NCI-H774 (cell line): Measurements from ENCODE around the gene DLGAP4.
"Not testable (repeated sequence)": the region's sequence is repeated elsewhere in the genome, so short reads cannot be mapped to it uniquely, and the experiment has no call there.

Experiments
- DNase-seq: peaks from one replicate; lab custom pipeline; 2025; lab: John Stamatoyannopoulos, UW

DLGAP4 gene

DNA sequence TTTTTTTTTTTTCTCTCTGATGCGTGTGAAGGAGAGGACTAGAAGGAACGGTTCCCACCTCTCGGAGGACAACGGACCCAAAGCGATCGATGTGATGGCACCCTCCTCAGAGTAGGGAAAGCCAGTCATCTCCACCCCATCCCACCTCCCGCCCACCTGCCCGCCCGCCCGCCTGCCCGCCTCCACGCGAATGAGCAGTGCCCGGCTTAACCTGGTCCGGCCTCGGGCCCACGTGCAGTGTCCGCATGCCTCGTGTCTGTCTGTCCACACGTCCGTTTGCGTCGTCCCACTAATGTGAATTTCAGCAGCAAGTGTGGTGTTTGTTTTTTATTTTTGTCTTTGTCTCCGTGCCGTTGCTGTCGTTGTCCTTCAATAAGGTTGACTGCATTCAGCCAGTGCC lies 193.1 kb downstream of the DLGAP4 start:
- DNase-seq: no peak

DNA sequence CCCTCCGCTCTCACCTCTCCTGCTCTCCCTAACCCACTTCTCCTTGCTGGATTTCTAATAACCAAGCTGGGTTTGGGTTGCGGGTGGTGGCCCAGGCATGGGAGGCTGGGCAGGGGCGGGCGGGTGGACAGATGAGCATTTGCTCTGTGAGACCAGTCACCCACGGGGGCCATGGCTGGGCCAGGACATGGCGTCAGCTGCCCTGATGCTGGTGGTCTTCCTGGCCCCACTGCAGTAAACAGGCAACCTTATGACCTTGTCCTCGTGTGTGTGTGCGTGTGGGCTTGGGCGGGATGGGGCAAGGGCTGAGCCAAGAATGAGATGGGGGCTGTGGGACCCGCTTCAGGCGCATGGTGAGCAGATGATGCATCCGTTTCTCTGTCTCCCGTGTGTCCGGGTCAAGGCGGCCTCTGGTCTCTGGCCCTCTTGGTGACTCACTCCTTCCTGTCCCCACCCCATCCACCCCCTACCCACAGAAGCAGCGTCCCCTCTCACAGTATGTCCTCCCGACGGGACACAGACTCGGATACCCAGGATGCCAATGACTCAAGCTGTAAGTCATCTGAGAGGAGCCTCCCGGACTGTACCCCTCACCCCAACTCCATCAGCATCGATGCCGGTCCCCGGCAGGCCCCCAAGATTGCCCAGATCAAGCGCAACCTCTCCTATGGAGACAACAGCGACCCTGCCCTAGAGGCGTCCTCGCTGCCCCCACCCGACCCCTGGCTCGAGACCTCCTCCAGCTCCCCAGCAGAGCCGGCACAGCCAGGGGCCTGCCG lies 193.8 kb downstream of the DLGAP4 start:
- DNase-seq: no peak

DNA sequence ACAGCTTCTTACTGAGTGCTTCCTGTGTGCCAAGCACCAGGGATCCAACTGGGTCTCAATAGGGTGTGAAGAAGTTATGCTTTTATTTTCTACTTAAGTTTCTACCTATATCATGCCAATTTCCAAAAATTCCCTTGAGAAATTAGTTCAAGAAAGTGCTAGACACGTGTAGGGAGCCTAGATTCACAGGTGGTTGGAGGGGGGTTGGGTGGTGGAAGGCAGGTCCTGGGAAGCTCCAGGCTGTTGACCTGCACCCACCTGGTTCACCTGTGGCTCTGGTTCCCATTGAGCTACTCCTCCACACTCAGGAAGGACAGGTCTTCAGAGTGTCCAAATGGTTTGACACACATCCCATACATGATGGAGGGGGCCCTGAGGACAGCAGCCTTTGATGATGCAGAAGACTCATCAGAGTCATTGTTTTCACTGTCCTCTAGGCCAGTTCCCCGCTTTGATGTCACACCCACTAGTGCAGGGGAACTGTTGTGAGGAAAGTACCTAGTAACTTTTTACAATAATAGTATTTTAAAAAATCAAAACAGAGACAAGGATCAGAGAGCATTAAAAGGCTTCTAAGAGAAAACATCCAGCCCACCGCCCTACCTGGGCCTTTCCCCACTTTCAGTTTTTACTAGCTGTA lies 195.3 kb downstream of the DLGAP4 start:
- DNase-seq: no peak

DNA sequence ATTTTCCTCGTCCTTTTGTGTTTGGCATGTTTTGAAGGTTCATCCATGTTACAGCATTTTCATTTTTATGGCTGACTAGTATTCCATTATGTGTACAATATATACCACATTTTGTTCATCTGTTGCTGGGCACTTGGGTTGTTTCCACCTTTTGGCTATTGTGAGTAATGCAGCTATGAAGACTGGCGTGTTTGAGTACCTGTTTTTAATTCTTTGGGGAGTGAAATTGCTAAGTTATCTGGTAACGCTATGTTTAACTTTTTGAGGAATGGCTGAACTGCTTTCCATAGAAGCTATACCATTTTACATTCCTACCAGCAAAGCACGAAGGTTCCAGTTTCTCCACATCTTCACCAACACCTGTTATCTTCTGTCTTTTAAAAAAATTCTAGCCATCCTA lies 198.2 kb downstream of the DLGAP4 start:
- no peak for DNase-seq

DNA sequence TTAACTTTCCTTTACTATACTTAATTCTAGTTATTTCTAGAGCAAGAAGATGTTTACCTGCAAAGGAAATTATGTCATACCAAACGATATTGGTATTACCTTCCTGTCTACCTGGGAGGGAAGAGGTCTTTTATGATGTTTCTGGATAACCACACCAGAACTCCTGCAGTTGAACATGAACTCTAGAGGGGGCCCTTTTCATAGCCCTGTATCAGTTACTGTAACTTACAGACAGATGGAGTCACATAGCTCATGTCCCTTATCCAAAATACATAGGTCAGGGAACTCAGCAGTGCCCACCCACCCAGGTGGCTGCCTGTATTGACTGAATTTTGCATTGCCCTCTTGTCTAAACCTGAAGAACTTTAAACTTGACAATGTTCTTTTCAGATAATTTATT lies 200.1 kb downstream of the DLGAP4 start:
- DNase-seq: no peak

DNA sequence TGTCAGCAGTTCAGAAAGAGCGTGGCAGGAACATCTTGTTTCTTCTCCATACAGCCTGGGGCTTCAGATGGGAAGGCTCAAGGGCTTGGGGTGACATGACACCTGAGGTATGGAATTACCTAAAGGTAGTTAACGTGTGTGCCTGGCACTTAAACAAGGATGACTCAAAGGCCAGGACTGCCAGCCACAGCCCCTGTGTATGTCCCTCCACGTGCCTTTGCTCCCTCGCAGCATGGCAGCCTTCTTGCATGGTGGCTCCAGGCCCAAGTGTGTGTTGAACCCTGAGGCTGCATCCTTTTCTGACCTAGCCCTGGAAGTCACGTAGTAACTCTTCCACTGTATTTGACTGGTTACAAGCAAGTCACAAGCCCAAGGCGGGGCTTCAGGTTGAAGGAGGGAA lies 201.6 kb downstream of the DLGAP4 start:
- DNase-seq: no peak

DNA sequence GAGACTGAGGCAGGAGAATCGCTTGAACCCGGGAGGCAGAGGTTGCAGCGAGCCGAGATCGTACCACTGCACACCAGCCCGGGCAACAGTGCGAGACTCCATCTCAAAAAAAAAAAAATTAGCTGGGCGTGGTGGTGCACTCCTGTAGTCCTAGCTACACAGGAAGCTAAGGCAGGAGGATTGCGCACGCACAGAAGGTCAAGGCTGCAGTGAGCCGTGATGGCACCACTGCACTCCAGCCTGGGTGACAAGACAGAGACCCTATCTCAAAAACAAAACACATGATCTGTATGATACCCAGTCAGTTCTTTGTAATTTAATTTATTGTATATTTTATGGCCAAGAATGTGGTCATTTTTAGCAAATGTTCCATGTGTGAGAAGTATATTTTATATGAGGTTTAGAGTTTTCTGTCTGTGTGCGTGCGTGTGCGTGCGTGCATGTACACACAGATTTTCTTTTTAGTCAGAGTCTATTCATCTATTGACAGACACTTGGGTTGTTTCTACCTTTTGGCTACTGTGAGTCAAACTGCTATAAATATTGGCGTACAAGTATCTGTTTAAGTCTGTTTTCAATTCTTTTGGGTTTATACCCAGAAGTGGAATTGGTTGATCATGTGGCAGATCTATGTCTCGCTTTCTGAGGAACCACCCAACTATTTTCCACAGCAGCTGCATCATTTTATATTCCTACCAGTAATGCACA lies 213.0 kb downstream of the DLGAP4 start:
- no peak for DNase-seq

DNA sequence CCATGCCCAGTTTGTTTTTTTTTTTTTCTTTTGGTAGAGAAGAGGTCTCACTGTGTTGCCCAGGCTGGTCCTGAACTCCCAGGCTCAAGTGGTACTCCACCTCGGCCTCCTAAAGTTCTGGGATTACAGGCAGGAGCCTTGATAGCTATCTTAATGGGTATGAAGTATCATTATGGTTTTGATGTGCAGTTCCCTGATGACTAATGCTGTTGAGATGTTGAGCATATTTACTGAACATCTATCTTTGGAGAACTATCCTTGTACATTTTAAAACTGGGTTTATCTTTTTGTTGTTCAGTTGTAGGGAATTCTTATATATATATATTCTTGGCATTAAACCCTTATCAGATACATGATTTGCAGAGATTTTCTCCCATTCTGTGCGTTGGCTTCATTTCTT lies 213.8 kb downstream of the DLGAP4 start:
- DNase-seq: no peak

DNA sequence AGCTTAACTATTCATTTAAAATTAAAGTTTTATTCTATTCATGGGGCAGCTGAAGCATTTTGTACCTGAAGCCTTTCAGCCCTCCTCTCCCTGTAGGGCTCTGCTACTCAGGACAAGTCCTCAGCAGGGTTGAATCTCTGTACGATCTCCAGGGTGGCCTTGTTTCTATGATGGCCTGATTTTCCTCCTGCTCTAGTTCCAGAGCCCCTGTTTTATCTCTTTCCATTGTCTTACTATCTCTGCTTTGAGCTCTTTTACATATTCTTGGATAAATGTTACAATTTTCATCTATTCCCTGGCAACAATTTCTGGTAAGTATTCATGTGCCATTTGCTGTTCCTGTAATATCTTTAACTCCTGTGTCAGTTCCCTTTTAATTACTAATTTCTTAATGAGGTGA lies 215.4 kb downstream of the DLGAP4 start:
- DNase-seq: no peak

DNA sequence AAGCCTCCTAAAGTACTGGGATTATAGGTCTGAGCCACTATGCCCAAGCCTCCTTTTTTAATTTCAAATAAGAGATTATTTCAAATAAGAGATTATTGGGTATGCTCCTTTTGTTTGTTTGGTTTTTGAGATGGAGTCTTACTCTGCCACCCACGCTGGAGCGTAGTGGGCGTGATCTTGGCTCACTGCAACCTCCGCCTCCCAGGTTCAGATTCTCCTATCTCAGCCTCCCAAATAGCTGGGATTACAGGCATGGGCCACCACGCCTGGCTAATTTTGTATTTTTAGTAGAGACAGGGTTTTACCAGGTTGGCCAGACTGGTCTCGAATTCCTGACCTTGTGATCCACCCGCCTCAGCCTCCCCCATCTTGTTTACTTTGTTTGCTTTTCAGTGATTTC lies 216.3 kb downstream of the DLGAP4 start:
- DNase-seq: not testable (repeated sequence)

DNA sequence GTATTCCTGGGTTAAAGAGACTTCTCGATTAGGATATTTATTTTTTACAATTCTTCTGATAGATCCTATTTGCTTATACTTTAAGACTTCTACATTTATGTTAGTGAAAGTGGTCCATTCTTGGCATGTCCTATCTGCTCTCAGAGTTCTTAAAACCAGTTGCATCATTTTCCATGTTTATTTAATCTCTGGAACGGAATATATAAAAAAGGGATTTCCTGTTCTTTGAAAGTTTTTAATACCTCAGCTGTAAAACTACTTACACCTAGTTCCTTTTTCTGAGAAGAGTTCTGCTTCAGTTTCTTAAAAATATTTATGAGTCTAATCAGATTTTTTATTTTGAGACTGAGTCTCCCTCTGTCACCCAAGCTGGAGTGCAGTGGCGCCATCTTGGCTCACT lies 217.2 kb downstream of the DLGAP4 start:
- DNase-seq: no peak

DNA sequence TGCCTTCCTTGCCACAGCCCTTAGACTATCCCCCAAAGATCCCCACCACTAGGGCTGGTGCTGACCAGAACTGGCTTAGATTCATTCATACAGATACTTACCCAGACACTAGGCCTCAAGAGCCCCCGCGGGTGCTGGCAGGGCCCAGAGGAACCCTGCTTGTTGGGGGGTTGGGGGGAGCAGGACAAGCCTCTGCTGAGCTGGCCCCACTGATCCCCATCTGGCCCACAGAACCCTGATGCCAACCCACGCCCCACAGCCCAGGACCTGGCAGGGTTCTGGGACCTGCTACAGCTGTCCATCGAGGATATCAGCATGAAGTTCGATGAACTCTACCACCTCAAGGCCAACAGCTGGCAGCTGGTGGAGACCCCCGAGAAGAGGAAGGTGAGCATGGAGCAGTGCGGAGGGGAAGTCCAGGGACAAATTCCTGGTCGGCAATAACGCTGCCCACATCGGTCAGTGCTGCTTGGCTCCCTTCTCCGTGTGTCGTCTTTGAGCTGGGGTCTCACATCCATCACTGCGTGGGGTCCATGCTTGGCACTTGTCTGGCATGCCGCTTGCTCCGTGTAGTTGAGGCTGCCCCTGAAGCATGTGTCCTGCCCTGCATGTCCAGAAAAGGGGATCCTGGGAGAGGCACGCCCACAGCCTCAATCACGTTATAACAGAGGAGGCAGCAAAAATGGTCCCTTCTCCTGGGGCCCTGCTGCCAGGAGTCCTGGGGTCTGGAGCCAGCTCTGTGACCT lies 219.7 kb downstream of the DLGAP4 start:
- DNase-seq: no peak

DNA sequence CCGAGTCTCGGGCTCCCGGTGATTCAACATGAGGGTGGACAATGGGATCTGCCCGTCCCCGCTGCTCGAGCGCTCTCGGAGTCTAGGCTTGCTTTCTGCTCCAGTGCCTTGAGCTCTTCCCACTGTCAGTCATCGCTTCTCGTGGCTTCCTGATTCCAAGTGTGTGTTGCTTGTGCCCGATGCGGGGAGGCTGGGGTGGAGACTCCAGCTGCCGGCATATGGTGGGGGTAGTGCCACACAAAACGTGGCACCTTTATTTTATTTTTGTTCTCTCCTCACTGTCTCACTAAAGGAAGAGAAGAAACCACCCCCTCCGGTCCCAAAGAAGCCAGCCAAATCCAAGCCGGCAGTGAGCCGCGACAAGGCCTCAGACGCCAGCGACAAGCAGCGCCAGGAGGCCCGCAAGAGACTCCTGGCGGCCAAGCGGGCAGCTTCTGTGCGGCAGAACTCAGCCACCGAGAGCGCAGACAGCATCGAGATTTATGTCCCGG lies 220.4 kb downstream of the DLGAP4 start:
- DNase-seq: no peak

DNA sequence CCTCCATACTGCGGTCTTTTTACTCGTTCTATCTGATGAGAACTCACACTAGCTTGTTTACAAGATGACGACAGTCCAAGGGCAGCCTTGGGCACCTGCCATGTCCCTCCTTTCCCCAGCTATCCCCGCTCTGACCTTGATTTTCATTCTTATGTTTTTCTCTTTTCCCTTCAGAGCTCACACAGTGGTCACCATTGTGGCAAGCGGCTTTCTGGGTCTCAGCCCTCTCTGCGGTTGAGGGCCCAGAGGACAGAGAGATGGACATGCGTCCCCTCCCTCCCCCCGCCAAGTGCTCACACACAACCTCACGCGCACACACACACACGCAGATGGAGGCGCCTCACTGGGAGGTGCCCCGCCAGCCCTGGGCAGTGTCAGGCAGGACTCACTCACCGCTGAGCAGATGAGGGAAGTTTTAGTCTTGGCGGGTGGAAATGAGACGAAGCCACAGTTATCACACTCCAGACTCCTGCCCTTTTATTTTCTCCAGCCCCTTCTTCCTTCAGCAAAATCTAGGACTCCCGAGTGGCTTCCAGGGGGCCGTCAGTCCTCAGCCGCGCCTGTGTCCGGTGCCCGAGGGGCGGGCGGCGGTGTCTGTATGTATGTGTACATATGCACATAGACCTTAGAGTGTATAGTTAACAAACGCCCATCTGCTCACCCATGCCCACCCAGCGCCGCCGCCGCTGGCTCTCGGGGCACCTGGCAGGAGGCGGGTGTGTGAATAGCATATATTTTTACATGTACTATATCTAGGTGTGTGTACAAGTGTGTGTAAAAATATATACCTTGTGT lies 221.4 kb downstream of the DLGAP4 start:
- DNase-seq: no peak

DNA sequence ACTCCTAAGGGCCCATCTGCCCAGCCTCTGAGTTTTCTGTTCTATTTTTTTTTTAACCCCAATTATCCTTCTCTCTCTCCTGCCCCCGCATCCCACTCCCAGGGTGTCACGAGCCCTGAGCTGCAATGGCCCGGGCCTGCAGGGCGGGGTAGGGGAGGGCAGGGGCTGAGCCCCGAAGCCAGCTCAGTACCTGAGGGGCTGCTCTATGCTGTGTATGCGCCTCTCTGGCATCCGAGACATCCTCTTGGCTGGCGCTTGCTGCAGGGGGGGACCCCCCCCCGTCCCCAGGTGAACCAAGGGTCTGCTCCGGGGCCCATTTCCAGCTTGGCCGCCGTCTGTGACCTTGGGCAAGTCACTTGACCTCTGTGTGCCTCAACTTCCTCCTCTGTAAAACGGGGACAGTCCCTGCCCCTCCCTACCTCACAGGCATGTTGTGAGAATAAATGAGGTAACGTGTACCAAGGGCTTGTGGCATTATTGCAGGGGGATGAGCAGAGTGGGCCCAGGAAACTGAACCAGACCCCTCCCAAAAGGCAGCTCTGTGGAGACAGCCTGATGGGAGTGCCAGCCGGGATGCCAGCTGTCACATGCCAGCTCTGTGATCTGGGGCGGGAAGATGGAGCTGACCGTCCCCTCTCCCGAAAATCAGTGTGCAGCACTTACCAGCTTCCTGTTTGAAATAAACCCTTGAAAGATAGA lies 222.2 kb downstream of the DLGAP4 start:
- no peak for DNase-seq

DNA sequence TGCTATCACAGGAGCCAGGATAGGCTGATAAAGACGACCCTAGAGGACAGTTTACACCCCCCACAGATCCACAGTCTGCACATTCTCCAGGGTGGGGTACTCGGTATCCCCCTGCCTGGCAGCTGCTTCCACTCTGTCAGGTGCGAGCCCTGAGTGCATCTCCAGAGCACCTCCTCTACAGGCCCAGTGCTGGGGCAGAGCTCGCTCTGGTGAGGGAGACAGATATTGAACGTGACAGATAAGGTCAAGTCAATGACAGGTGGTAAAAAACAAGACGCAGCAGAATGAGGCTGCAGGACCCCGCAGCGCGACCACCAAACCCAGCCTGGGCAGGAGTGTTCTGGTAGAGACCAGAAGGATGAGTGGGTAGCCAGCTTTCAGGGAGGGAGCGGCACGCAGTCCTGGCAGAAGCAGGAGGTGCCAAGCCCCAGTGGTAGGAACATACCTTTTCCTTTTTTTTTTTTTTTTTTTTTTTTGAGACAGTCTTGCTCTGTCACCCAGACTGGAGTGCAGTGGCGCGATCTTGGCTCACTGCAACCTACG lies 222.8 kb downstream of the DLGAP4 start:
- DNase-seq: no peak

DNA sequence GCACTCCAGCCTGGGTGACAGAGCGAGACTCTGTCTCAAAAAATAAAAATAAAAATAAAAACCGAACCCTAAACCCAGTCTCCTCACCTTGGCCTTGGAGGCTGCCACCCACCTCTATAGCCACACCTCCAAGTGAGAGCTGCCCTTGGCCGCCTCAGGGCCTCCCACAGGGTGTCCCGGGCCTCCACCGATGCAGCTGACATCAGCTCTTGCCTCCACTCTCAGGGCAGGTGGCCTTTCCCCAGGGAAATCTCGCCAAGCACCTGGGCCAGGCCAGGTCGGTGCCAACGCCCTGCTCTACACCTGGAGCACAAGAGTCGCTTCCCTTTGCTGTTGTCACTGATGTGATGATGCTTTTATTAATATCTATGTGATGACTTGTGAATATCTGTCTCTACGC lies 226.2 kb downstream of the DLGAP4 start:
- DNase-seq: no peak

DNA sequence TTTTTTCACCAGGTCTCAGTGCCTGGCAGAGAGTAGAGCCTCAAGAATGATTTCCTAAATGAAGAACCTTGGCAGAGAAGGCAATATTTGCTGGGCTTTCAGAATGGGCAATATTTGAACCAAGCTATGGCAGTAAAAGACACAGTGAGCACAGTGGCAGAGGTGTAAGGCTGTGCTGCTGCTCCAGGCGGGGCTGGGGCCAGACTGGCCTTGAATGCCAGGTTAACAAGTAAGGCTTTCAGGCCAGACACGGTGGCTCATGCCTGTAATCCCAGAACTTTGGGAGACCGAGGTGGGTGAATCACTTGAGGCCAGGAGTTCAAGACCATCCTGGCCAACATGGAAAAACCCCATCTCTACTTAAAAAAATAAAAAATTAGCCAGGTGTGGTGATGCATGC lies 226.7 kb downstream of the DLGAP4 start:
- no peak for DNase-seq

DNA sequence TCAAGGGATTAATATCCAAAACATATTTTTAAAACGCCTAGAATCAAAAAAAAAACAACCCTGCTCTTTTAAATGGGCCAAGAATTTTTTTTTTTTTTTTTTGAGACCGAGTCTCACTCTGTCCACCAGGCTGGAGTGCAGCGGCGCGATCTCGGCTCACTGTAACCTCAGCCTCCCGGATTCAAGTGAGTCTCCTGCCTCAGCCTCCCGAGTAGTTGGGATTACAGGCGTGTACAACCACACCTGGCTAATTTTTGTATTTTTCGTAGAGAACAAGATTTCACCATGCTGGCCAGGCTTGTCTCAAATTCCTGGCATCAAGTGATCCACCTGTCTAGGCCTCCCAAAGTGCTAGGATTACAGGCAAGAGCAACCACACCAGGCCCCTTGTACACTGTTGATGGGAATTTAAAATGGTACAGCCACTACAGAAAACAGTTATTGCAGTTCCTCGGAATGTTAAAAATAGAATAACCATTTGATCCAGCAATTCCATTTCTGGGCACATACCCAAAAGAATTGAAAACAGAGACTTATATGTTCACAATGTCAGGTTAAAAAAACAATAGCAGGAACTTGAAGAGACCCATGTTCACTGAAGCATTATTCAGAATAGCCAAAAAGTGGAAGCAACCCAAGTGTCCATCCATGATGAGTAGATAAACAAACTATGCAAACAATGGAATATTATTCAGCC lies 232.0 kb downstream of the DLGAP4 start:
- no peak for DNase-seq
